Neural cell (in vitro differentiated cells): ENCODE results near the gene EPHA4. TPM values are rescaled to one million over a fixed set of nuclear protein-coding genes. Genes with fewer than 3 reads are reported as not detected.

Experiments
- H2AFZ ChIP-seq: fragments of 200-600, 300-800 bp; sonication (generic), shearing (Covaris generic); 2 replicates; pipeline ENCODE4 v1.6.0; 2014; ENCODE audit warnings: low read depth, mild to moderate bottlenecking, antibody characterized with exemption, low read length, moderate library complexity
- H3F3A ChIP-seq: fragments of 200-600 bp; shearing (Covaris generic); 2 replicates; pipeline ENCODE4 v1.6.1; 2016; ENCODE audit warnings: mild to moderate bottlenecking, moderate library complexity, mixed read lengths, antibody characterized with exemption, low read length; ENCODE audit not compliant: insufficient read depth, poor library complexity, severe bottlenecking
- H3K27ac ChIP-seq: fragments of 200-600, 300-800 bp; sonication (generic), shearing (Covaris generic); 2 replicates; pipeline ENCODE4 v1.5.1; 2014; ENCODE audit warnings: mild to moderate bottlenecking, low read length, moderate library complexity
- H3K27me3 ChIP-seq: fragments of 300-800, 200-600 bp; sonication (generic), shearing (Covaris generic); 2 replicates; pipeline ENCODE4 v1.6.0; 2014; ENCODE audit warnings: mild to moderate bottlenecking, low read depth, low read length, moderate library complexity; ENCODE audit not compliant: insufficient read depth
- H3K36me3 ChIP-seq: fragments of 300-800, 200-600 bp; sonication (generic), shearing (Covaris generic); 2 replicates; pipeline ENCODE4 v1.5.1; 2014; ENCODE audit warnings: mild to moderate bottlenecking, antibody characterized with exemption, low read length, moderate library complexity; ENCODE audit not compliant: insufficient read depth
- H3K4me2 ChIP-seq: fragments of 300-800, 200-600 bp; sonication (generic), shearing (Covaris generic); 2 replicates; pipeline ENCODE4 v1.6.0; 2014; ENCODE audit warnings: mild to moderate bottlenecking, low read length
- H3K4me3 ChIP-seq: fragments of 300-800, 200-600 bp; sonication (generic), shearing (Covaris generic); 2 replicates; pipeline ENCODE4 v1.5.1; 2014; ENCODE audit warnings: mild to moderate bottlenecking, low read length, moderate library complexity
- H3K79me2 ChIP-seq: fragments of 200-600 bp; shearing (Covaris generic); replicated peaks from 2 replicates; pipeline ENCODE4 v1.6.0; 2014; ENCODE audit warnings: mild to moderate bottlenecking, low read length, moderate library complexity; ENCODE audit not compliant: insufficient read depth
- H3K9ac ChIP-seq: fragments of 300-800, 200-600 bp; sonication (generic), shearing (Covaris generic); 2 replicates; pipeline ENCODE4 v1.6.1; 2016; ENCODE audit warnings: mild to moderate bottlenecking, low read length, mixed read lengths
- H3K9me2 ChIP-seq: fragments of 200-600 bp; shearing (Covaris generic); 2 replicates; pipeline ENCODE4 v1.6.1; 2016; ENCODE audit warnings: mild to moderate bottlenecking, low read length, mixed read lengths; ENCODE audit not compliant: insufficient read depth
- H3K9me3 ChIP-seq: fragments of 200-600, 300-800 bp; sonication (generic), shearing (Covaris generic); 2 replicates; pipeline ENCODE4 v1.6.1; 2016; ENCODE audit warnings: mild to moderate bottlenecking, mixed run types, low read length, moderate library complexity, mixed read lengths
- H4K20me1 ChIP-seq: fragments of 200-600 bp; shearing (Covaris generic); 2 replicates; pipeline ENCODE4 v1.6.1; 2016; ENCODE audit warnings: mild to moderate bottlenecking, mixed run types; ENCODE audit not compliant: insufficient read depth
- CTCF ChIP-seq: fragments of 450-650 bp; IDR thresholded peaks from 2 replicates; pipeline ENCODE4 v1.5.1; 2014; ENCODE audit warnings: antibody characterized with exemption, mild to moderate bottlenecking, moderate library complexity; ENCODE audit not compliant: poor library complexity, severe bottlenecking
- EP300 ChIP-seq: fragments of 450-650 bp; conservative IDR thresholded peaks from 2 replicates; pipeline ENCODE4 v1.6.1; 2014; ENCODE audit warnings: antibody characterized with exemption, mild to moderate bottlenecking, moderate library complexity; ENCODE audit not compliant: poor library complexity, severe bottlenecking
- EZH2 ChIP-seq: fragments of 200-600, 300-800 bp; shearing (Covaris generic), sonication (generic); IDR thresholded peaks from 2 replicates; pipeline ENCODE4 v1.6.1; 2014; ENCODE audit warnings: antibody characterized with exemption, low read length, borderline replicate concordance, mild to moderate bottlenecking; ENCODE audit not compliant: insufficient read depth, poor library complexity, severe bottlenecking
- MXI1 ChIP-seq: fragments of 450-650 bp; conservative IDR thresholded peaks from 2 replicates; pipeline ENCODE4 v1.6.1; 2014; ENCODE audit warnings: antibody characterized with exemption, mild to moderate bottlenecking; ENCODE audit not compliant: poor library complexity, severe bottlenecking
- POLR2AphosphoS5 ChIP-seq: IDR thresholded peaks from 2 replicates; pipeline ENCODE4 v1.6.1; 2012
- RAD21 ChIP-seq: fragments of 450-650 bp; conservative IDR thresholded peaks from 2 replicates; pipeline ENCODE4 v1.6.1; 2014; ENCODE audit warnings: antibody characterized with exemption, mild to moderate bottlenecking, moderate library complexity
- REST ChIP-seq: IDR thresholded peaks from 2 replicates; pipeline ENCODE4 v1.6.1; 2012; ENCODE audit warnings: borderline replicate concordance
- TAF1 ChIP-seq: IDR thresholded peaks from 2 replicates; pipeline ENCODE4 v1.6.1; 2012; ENCODE audit warnings: low read depth
- polyA plus RNA-seq: library from polyadenylated mRNA; depleted of rRNA; stranded (reverse); fragments of >200 nt; gene quantifications from 2 replicates; pipeline ENCODE4 v1.2.3, GENCODE V29; 2014

The EPHA4 gene
- polyA plus RNA-seq, 1 donor from 2014 or later = 71.1 TPM

- H3K4me3 ChIP-seq = no peak overlapping the region
- TF ChIP-seq POLR2AphosphoS5 = no peak
- no peak for TF ChIP-seq MXI1
- TF ChIP-seq EZH2 = no peak
- TF ChIP-seq CTCF = no peak
- no peak for TF ChIP-seq EP300
- TF ChIP-seq RAD21 = no peak
- no peak for TF ChIP-seq TAF1
- H3F3A ChIP-seq = no peaks in the 10 kb centered on the region
- H3K36me3 ChIP-seq = peaks cover 4% of the 10 kb centered on the region
- H4K20me1 ChIP-seq = no peaks in the 10 kb centered on the region
- no peaks in the 10 kb centered on the region for H3K9me2 ChIP-seq
- no peak overlapping the region for H3K27ac ChIP-seq
- no peak overlapping the region for H2AFZ ChIP-seq
- peaks cover 13% of the 10 kb centered on the region for H3K79me2 ChIP-seq
- no peaks in the 10 kb centered on the region for H3K27me3 ChIP-seq
- no peak overlapping the region for H3K4me2 ChIP-seq
- no peak overlapping the region for H3K9ac ChIP-seq
- no peaks in the 10 kb centered on the region for H3K9me3 ChIP-seq
Observed at GRCh38 chr2:221455214-221455613, 116.9 kb downstream of the EPHA4 start.

GRCh38 chr2:221454459-221455105 lies 117.5 kb downstream of the EPHA4 start:
- no peak overlapping the region for H3K4me2 ChIP-seq
- H3K36me3 ChIP-seq = peaks cover 4% of the 10 kb centered on the region
- H4K20me1 ChIP-seq = no peaks in the 10 kb centered on the region
- H2AFZ ChIP-seq = no peak overlapping the region
- TF ChIP-seq REST = no peak
- no peak for TF ChIP-seq RAD21
- TF ChIP-seq POLR2AphosphoS5 = no peak
- H3K27me3 ChIP-seq = no peaks in the 10 kb centered on the region
- no peaks in the 10 kb centered on the region for H3K9me3 ChIP-seq
- H3K9me2 ChIP-seq = no peaks in the 10 kb centered on the region
- H3K4me3 ChIP-seq = no peak overlapping the region
- H3K79me2 ChIP-seq = peaks cover 6% of the 10 kb centered on the region
- H3K27ac ChIP-seq = no peak overlapping the region
- no peak overlapping the region for H3K9ac ChIP-seq
- peaks cover 5% of the 10 kb centered on the region for H3F3A ChIP-seq
